Ishikawa (cell line): ENCODE results near the gene PODNL1.

Experiments
- CREB1 ChIP-seq: IDR thresholded peaks from 2 replicates; pipeline ENCODE4 v1.6.1; 2012; ENCODE audit warnings: low read depth
- RAD21 ChIP-seq: IDR thresholded peaks from 2 replicates; pipeline ENCODE4 v1.6.1; 2012; ENCODE audit warnings: low read depth

GRCh38 chr19:13952931-13953531, 14.8 kb upstream of the PODNL1 start:
- TF ChIP-seq CREB1: no peak
- TF ChIP-seq RAD21: no peak
